ENCODE results near the gene CATSPER1.

DNA sequence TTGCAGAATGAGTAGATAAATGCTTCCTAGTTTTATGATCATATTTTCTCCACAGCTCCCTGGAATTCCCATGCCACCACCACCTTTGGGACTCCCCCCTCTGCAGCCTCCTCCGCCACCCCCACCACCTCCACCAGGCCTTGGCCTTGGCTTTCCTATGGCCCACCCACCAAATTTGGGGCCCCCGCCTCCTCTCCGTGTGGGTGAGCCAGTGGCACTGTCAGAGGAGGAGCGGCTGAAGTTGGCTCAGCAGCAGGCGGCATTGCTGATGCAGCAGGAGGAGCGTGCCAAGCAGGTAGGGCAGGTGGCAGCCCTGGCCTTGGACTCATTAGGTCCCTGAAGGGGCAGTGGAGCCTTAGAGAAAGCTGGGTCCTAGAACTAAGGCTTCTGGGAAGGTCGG, 28.7 kb upstream of the CATSPER1 start:
- TF ChIP-seq CTCF (IDR thresholded peaks at IDR 0.05; ENCODE audit: insufficient read depth, low read length): no peak
- TF ChIP-seq, protein P1, sequence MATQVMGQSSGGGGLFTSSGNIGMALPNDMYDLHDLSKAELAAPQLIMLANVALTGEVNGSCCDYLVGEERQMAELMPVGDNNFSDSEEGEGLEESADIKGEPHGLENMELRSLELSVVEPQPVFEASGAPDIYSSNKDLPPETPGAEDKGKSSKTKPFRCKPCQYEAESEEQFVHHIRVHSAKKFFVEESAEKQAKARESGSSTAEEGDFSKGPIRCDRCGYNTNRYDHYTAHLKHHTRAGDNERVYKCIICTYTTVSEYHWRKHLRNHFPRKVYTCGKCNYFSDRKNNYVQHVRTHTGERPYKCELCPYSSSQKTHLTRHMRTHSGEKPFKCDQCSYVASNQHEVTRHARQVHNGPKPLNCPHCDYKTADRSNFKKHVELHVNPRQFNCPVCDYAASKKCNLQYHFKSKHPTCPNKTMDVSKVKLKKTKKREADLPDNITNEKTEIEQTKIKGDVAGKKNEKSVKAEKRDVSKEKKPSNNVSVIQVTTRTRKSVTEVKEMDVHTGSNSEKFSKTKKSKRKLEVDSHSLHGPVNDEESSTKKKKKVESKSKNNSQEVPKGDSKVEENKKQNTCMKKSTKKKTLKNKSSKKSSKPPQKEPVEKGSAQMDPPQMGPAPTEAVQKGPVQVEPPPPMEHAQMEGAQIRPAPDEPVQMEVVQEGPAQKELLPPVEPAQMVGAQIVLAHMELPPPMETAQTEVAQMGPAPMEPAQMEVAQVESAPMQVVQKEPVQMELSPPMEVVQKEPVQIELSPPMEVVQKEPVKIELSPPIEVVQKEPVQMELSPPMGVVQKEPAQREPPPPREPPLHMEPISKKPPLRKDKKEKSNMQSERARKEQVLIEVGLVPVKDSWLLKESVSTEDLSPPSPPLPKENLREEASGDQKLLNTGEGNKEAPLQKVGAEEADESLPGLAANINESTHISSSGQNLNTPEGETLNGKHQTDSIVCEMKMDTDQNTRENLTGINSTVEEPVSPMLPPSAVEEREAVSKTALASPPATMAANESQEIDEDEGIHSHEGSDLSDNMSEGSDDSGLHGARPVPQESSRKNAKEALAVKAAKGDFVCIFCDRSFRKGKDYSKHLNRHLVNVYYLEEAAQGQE (IDR thresholded peaks at IDR 0.05; ENCODE audit: insufficient replicate concordance, low read depth): no peak
- no peak for TF ChIP-seq GABPA (IDR thresholded peaks at IDR 0.05; ENCODE audit: low read depth)
- no peak for TF ChIP-seq POLR2AphosphoS5 (IDR thresholded peaks at IDR 0.05; ENCODE audit: low read depth)
- no peak for TF ChIP-seq SPI1 (IDR thresholded peaks at IDR 0.05; ENCODE audit: borderline replicate concordance, low read depth)
